ENCODE data around the gene RNU6-7. TPM values are rescaled to one million over a fixed set of nuclear protein-coding genes. Genes with fewer than 3 reads are reported as not detected.

The RNU6-7 gene
- total and polyA plus RNA-seq, 2 of the 13 experiments (the other 11 are each of a cell fraction or from before 2014, with no cell fraction given) = under 0.01 TPM; not detected in 1

DNA sequence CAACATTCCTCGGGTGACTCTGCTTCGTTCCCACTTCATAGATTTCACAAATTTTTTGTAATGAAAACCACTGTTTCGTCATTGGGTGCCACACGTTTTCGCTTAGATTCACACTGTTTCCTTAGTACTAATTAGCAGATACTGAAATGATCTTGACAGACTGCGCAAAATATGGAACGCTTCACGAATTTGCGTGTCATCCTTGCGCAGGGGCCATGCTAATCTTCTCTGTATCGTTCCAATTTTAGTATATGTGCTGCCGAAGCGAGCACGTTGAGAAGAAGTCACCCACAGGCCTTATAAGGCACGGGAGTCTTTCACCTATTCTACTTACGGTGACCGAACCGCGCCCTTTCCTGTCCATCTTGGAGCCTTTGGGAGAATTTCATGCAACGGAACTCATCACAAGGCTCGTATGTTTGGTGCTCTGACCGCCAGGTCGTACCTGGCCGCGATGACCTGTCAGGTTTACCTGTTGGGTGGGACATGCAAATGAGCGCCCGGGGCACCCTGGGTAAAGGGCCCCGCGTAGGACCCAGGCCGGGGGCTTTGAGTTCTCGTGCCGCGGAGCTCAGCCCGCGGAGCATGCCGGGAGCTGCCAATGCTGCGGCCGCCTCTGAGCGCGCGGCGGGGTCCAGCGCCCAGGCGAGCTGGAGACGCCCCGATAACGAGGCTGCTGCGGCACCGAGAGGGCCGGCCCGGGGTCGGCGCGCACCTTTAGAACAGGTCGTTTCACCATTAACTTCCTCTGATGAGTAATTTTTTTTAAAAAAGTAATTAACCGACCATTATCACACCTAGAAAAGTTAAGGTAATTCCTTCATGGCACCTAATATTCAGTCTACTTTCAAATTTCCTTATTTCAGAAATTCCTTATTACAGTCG is 1.4 kb downstream of the RNU6-7 start, which contains the start of gene RNU6-8 (continued):
- TF ChIP-seq TMF1 (CRISPR knock-in tag; IDR thresholded peaks at IDR 0.05; ENCODE audit: low read depth) (peak; percentile 97), ZNF605 (CRISPR knock-in tag; IDR thresholded peaks at IDR 0.05) (peak; percentile 94), HIVEP1 (CRISPR knock-in tag; IDR thresholded peaks at IDR 0.05) (0 out of 2 replicates have a peak, but pooled peaks have one; percentile 68), RFXANK (CRISPR knock-in tag; IDR thresholded peaks at IDR 0.05) (no peak; the same call in 1 of the 2 replicates), ATF1 (CRISPR knock-in tag; IDR thresholded peaks at IDR 0.05) (no peak; the same call in 1 of the 2 replicates), ZNF281 (CRISPR knock-in tag; IDR thresholded peaks at IDR 0.05; ENCODE audit: borderline replicate concordance) (no peak; the same call in 1 of the 2 replicates), MBNL3 (CRISPR knock-in tag; conservative IDR thresholded peaks at IDR 0.05) (no peak), ZNF335 (CRISPR knock-in tag; IDR thresholded peaks at IDR 0.05) (peak; percentile 90; the same call in 1 of the 2 replicates), ZSCAN30 (CRISPR knock-in tag; IDR thresholded peaks at IDR 0.05) (no peak; the same call in 1 of the 2 replicates), ZNF207 (IDR thresholded peaks at IDR 0.05; ENCODE audit: borderline replicate concordance) (no peak), ZBTB25 (CRISPR knock-in tag; IDR thresholded peaks at IDR 0.05) (peak; percentile 96), MEF2D (CRISPR knock-in tag; IDR thresholded peaks at IDR 0.05) (peak; percentile 90; the same call in 1 of the 2 replicates), KLF11 (CRISPR knock-in tag; IDR thresholded peaks at IDR 0.05) (peak; percentile 93; the same call in 1 of the 2 replicates), ZNF670 (CRISPR knock-in tag; IDR thresholded peaks at IDR 0.05; ENCODE audit: borderline replicate concordance) (peak; percentile 97; the same call in 1 of the 2 replicates), XBP1 (CRISPR knock-in tag; IDR thresholded peaks at IDR 0.05) (peak; percentile 88; the same call in 1 of the 2 replicates), STAG1 (CRISPR knock-in tag; IDR thresholded peaks at IDR 0.05) (peak; percentile 30; the same call in 1 of the 2 replicates), YEATS4 (CRISPR knock-in tag; IDR thresholded peaks at IDR 0.05; ENCODE audit: borderline replicate concordance) (peak; percentile 94)
- TF ChIP-seq, protein P1, sequence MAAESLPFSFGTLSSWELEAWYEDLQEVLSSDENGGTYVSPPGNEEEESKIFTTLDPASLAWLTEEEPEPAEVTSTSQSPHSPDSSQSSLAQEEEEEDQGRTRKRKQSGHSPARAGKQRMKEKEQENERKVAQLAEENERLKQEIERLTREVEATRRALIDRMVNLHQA (CRISPR knock-in tag; IDR thresholded peaks at IDR 0.05) = no peak
- TF ChIP-seq, protein P2, sequence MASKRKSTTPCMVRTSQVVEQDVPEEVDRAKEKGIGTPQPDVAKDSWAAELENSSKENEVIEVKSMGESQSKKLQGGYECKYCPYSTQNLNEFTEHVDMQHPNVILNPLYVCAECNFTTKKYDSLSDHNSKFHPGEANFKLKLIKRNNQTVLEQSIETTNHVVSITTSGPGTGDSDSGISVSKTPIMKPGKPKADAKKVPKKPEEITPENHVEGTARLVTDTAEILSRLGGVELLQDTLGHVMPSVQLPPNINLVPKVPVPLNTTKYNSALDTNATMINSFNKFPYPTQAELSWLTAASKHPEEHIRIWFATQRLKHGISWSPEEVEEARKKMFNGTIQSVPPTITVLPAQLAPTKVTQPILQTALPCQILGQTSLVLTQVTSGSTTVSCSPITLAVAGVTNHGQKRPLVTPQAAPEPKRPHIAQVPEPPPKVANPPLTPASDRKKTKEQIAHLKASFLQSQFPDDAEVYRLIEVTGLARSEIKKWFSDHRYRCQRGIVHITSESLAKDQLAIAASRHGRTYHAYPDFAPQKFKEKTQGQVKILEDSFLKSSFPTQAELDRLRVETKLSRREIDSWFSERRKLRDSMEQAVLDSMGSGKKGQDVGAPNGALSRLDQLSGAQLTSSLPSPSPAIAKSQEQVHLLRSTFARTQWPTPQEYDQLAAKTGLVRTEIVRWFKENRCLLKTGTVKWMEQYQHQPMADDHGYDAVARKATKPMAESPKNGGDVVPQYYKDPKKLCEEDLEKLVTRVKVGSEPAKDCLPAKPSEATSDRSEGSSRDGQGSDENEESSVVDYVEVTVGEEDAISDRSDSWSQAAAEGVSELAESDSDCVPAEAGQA (IDR thresholded peaks at IDR 0.05; ENCODE audit: low read depth) = peak; percentile 40
- TF ChIP-seq, protein P2 (CRISPR knock-in tag; IDR thresholded peaks at IDR 0.05; ENCODE audit: borderline replicate concordance) = 0 out of 2 replicates have a peak, but pooled peaks have one; percentile 59
